PC-3 (cell line): Measurements from ENCODE around the gene FSTL4. TPM values are rescaled to one million over a fixed set of nuclear protein-coding genes. Genes with fewer than 3 reads are reported as not detected.
"Not testable (repeated sequence)": the region's sequence is repeated elsewhere in the genome, so short reads cannot be mapped to it uniquely, and the experiment has no call there.

ENCODE experiments used
- ATAC-seq: fragments of 200-7000 bp; cut with Tn5 transposase; 2 replicates; pipeline ENCODE4 v1.9.1; 2020; ENCODE audit warnings: mild to moderate bottlenecking, moderate library complexity
- BruUV-seq: library from RNA; stranded (reverse); fragments of 400-500 nt; replicated peaks from 2 replicates; lab custom pipeline; 2021; lab: Mats Ljungman, UMichigan
- CTCF ChIA-PET: fragments of 300-600 bp; sonication (Branson Sonifier 250); formaldehyde crosslinking; loops from one replicate; lab custom pipeline; 2022; ENCODE audit warnings: antibody characterized with exemption; lab: Charles Lee
- POLR2A ChIA-PET: fragments of 300-600 bp; sonication (Branson Sonifier 250); formaldehyde crosslinking; loops from one replicate; lab custom pipeline; 2022; ENCODE audit warnings: antibody characterized with exemption; ENCODE audit not compliant: unreplicated experiment; lab: Charles Lee
- DNase-seq: peaks from one replicate; pipeline ENCODE4 v3.0.0-alpha.2; 2015
- H2AFZ ChIP-seq: fragments of 300-600 bp; sonication (generic); 2 replicates; pipeline ENCODE4 v1.6.0; 2016; ENCODE audit warnings: antibody characterized with exemption, low read length
- H3F3A ChIP-seq: fragments of 300-600 bp; sonication (generic); one replicate; pipeline ENCODE4 v1.6.0; 2017; ENCODE audit warnings: antibody characterized with exemption, low read length, control low read depth, mild to moderate bottlenecking; ENCODE audit not compliant: unreplicated experiment
- H3K27ac ChIP-seq: fragments of 300-600 bp; sonication (generic); 2 replicates; pipeline ENCODE4 v1.5.1; 2016; ENCODE audit warnings: mild to moderate bottlenecking, low read length
- H3K27me3 ChIP-seq: fragments of 300-600 bp; sonication (generic); 2 replicates; pipeline ENCODE4 v1.6.1; 2016; ENCODE audit warnings: low read length, mixed read lengths
- H3K36me3 ChIP-seq: fragments of 300-600 bp; sonication (generic); 2 replicates; pipeline ENCODE4 v1.6.1; 2016; ENCODE audit warnings: low read depth, mixed run types, low read length, mixed read lengths
- H3K4me1 ChIP-seq: fragments of 300-600 bp; sonication (generic); 2 replicates; pipeline ENCODE4 v1.5.1; 2016; ENCODE audit warnings: low read length; ENCODE audit not compliant: insufficient read depth
- H3K4me2 ChIP-seq: fragments of 300-600 bp; sonication (generic); 2 replicates; pipeline ENCODE4 v1.6.0; 2016; ENCODE audit warnings: low read length
- H3K4me3 ChIP-seq: fragments of 300-600 bp; sonication (generic); 2 replicates; pipeline ENCODE4 v1.5.1; 2016; ENCODE audit warnings: mild to moderate bottlenecking, low read length, mixed read lengths
- H3K79me2 ChIP-seq: fragments of 300-600 bp; sonication (generic); 2 replicates; pipeline ENCODE4 v1.6.1; 2017; ENCODE audit warnings: low read length, mixed read lengths
- H3K9ac ChIP-seq: fragments of 300-600 bp; sonication (generic); 2 replicates; pipeline ENCODE4 v1.6.0; 2016; ENCODE audit warnings: mild to moderate bottlenecking, low read length
- H3K9me2 ChIP-seq: fragments of 300-600 bp; sonication (generic); replicated peaks from 2 replicates; pipeline ENCODE4 v1.6.1; 2016; ENCODE audit warnings: mixed run types, low read length, mixed read lengths
- H3K9me3 ChIP-seq: fragments of 300-600 bp; sonication (generic); 2 replicates; pipeline ENCODE4 v1.6.1; 2016; ENCODE audit warnings: low read length, mixed read lengths
- H4K20me1 ChIP-seq: fragments of 300-600 bp; sonication (generic); 2 replicates; pipeline ENCODE4 v1.6.1; 2016; ENCODE audit warnings: low read length, mixed read lengths
- CTCF ChIP-seq: fragments of 300-600 bp; sonication (generic); conservative IDR thresholded peaks from 2 replicates; pipeline ENCODE4 v1.5.1; 2017; ENCODE audit warnings: antibody characterized with exemption, low read depth, mild to moderate bottlenecking, low read length
- EZH2 ChIP-seq: fragments of 300-600 bp; sonication (generic); IDR thresholded peaks from one replicate; pipeline ENCODE4 v1.6.1; 2017; ENCODE audit warnings: antibody characterized with exemption, mild to moderate bottlenecking, low read length; ENCODE audit not compliant: unreplicated experiment
- EZH2phosphoT487 ChIP-seq: fragments of 300-600 bp; sonication (generic); IDR thresholded peaks from 2 replicates; pipeline ENCODE4 v1.6.1; 2018; ENCODE audit warnings: mild to moderate bottlenecking, antibody characterized with exemption, low read length, borderline replicate concordance
- intact Hi-C: fragments of 100-400 bp; cut with micrococcal nuclease; formaldehyde crosslinking; loops from 2 replicates; pipeline ENCODE4 v1.9.0; 2023
- total RNA-seq: library from RNA; depleted of rRNA; stranded (reverse); fragments of >200 nt; gene quantifications from 2 replicates; pipeline ENCODE4 v1.2.3, GENCODE V29; 2014

FSTL4 gene
- total RNA-seq, 1 experiment from 2014 or later: 4.2 TPM

GRCh38 chr5:133179405-133179804 lies 432.9 kb downstream of the FSTL4 start:
- H3K27ac ChIP-seq: no peak overlapping the region
- no peaks in the 10 kb centered on the region for H3K9me2 ChIP-seq
- H3F3A ChIP-seq: no peaks in the 10 kb centered on the region
- CTCF ChIA-PET: no interaction called here
- H3K4me1 ChIP-seq: no peaks in the 10 kb centered on the region
- no peak for ATAC-seq
- no peak overlapping the region for H3K4me3 ChIP-seq
- no peaks in the 10 kb centered on the region for H3K27me3 ChIP-seq
- H2AFZ ChIP-seq: no peak overlapping the region
- H3K9me3 ChIP-seq: no peaks in the 10 kb centered on the region
- BruUV-seq: no TSS peak
- no peaks in the 10 kb centered on the region for H3K79me2 ChIP-seq
- DNase-seq: no peak
- no peaks in the 10 kb centered on the region for H3K36me3 ChIP-seq
- no peak for TF ChIP-seq EZH2
- TF ChIP-seq EZH2phosphoT487: no peak
- no peak for TF ChIP-seq CTCF
- intact Hi-C loops: no loop called here
- H4K20me1 ChIP-seq: no peaks in the 10 kb centered on the region
- H3K4me2 ChIP-seq: no peak overlapping the region
- no peak overlapping the region for H3K9ac ChIP-seq
- POLR2A ChIA-PET: no interaction called here

- H3K9me2 ChIP-seq, POLR2A ChIA-PET, H3K4me1 ChIP-seq, H3K27ac ChIP-seq, H3F3A ChIP-seq, intact Hi-C loops, H2AFZ ChIP-seq, ATAC-seq, H3K9me3 ChIP-seq, BruUV-seq, H3K4me3 ChIP-seq, H3K9ac ChIP-seq, H3K36me3 ChIP-seq, H4K20me1 ChIP-seq, H3K27me3 ChIP-seq, CTCF ChIA-PET, H3K79me2 ChIP-seq: not testable (repeated sequence)
- DNase-seq: peak; percentile 22
- H3K4me2 ChIP-seq: peak overlapping the region; percentile 41; the same call in 1 of the 2 replicates
Measured at GRCh38 chr5:133170756-133171387, 441.5 kb downstream of the FSTL4 start.

- no peak for ATAC-seq
- H3K79me2 ChIP-seq: no peaks in the 10 kb centered on the region
- no peaks in the 10 kb centered on the region for H3K36me3 ChIP-seq
- no peaks in the 10 kb centered on the region for H4K20me1 ChIP-seq
- TF ChIP-seq CTCF (no peak), EZH2 (no peak), EZH2phosphoT487 (no peak)
- no peaks in the 10 kb centered on the region for H3F3A ChIP-seq
- no peaks in the 10 kb centered on the region for H3K27me3 ChIP-seq
- H3K9me3 ChIP-seq: no peaks in the 10 kb centered on the region
- no TSS peak for BruUV-seq
- H3K4me2 ChIP-seq: no peak overlapping the region
- no peak overlapping the region for H3K4me3 ChIP-seq
- H2AFZ ChIP-seq: no peak overlapping the region
- H3K9ac ChIP-seq: no peak overlapping the region
- H3K4me1 ChIP-seq: no peaks in the 10 kb centered on the region
- H3K27ac ChIP-seq: no peak overlapping the region
- ChIA-PET POLR2A (no interaction called here), CTCF (no interaction called here)
- intact Hi-C loops: no loop called here
- no peak for DNase-seq
- no peaks in the 10 kb centered on the region for H3K9me2 ChIP-seq
Measured at GRCh38 chr5:133164759-133165158, 447.6 kb downstream of the FSTL4 start.
